ENCODE results near the gene CCDC169.

The CCDC169 gene

GRCh38 chr13:36231236-36231635 lies 66.4 kb downstream of the CCDC169 start:
- no peak for FAIRE-seq

- FAIRE-seq, result no peak
Observed at GRCh38 chr13:36224730-36225129, 72.9 kb downstream of the CCDC169 start.

GRCh38 chr13:36219883-36220282 lies 77.7 kb downstream of the CCDC169 start:
- no peak for FAIRE-seq

- no peak for FAIRE-seq
Observed at GRCh38 chr13:36217456-36217855, 80.2 kb downstream of the CCDC169 start.

- no peak for FAIRE-seq
Observed at GRCh38 chr13:36214163-36214921, 83.3 kb downstream of the CCDC169 start, which contains the start of gene SOHLH2. Gene SOHLH2, minus strand, starts transcription at chr13:36214556. Its CDS starts 30 bp downstream, at chr13:36214526.

GRCh38 chr13:36212789-36213188 lies 84.8 kb downstream of the CCDC169 start:
- FAIRE-seq, result no peak

- FAIRE-seq, result no peak
Observed at GRCh38 chr13:36211567-36211966, 86.0 kb downstream of the CCDC169 start.

GRCh38 chr13:36210738-36211137 lies 86.9 kb downstream of the CCDC169 start:
- no peak for FAIRE-seq

GRCh38 chr13:36207672-36208071 lies 89.9 kb downstream of the CCDC169 start:
- no peak for FAIRE-seq

GRCh38 chr13:36193151-36193855 lies 104.3 kb downstream of the CCDC169 start:
- no peak for FAIRE-seq

GRCh38 chr13:36192166-36192565 lies 105.4 kb downstream of the CCDC169 start:
- no peak for FAIRE-seq

GRCh38 chr13:36190771-36191170 lies 106.8 kb downstream of the CCDC169 start:
- FAIRE-seq, result no peak

GRCh38 chr13:36188441-36188840 lies 109.2 kb downstream of the CCDC169 start:
- FAIRE-seq, result no peak

- no peak for FAIRE-seq
Observed at GRCh38 chr13:36183901-36184300, 113.7 kb downstream of the CCDC169 start.
